Measurements from ENCODE around the gene NFIL3.
A peak's percentile ranks its signal among the peaks of the same experiment; 100 is the strongest.

DNA sequence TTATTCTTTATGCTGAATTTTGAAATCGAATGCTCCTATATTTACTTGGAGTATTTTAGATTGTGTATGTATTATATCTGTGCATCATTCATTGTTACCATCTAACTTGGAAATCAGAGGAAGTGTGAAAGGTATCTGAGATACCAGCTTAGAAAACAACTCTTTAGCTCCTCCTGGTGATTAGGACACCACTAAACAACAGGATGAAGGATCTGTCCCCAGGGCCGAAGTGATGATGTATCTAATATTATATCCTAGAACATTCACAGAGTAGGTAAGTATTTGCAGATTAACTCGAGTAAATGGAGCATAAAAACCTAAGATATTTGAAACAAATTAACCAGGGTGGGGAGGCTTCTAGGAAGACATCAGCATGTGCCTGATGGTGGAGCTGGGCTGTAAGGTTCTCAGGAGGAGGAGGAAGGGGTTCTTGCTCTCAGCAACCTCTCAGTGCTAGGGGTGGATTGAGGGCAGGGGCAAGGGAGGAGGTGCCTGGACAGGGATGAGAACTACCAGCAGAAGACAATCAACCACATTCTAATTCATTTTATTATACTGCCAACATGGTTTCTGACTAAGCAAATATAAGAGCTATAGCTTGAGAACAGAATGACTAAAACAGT lies 2.6 kb upstream of the NFIL3 start:
- TF ChIP-seq, protein P1, sequence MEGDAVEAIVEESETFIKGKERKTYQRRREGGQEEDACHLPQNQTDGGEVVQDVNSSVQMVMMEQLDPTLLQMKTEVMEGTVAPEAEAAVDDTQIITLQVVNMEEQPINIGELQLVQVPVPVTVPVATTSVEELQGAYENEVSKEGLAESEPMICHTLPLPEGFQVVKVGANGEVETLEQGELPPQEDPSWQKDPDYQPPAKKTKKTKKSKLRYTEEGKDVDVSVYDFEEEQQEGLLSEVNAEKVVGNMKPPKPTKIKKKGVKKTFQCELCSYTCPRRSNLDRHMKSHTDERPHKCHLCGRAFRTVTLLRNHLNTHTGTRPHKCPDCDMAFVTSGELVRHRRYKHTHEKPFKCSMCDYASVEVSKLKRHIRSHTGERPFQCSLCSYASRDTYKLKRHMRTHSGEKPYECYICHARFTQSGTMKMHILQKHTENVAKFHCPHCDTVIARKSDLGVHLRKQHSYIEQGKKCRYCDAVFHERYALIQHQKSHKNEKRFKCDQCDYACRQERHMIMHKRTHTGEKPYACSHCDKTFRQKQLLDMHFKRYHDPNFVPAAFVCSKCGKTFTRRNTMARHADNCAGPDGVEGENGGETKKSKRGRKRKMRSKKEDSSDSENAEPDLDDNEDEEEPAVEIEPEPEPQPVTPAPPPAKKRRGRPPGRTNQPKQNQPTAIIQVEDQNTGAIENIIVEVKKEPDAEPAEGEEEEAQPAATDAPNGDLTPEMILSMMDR (IDR thresholded peaks at IDR 0.05; ENCODE audit: insufficient read depth, low read length, poor library complexity, severe bottlenecking) = peak; percentile 57
- no peak for TF ChIP-seq EZH2phosphoT487 (conservative IDR thresholded peaks at IDR 0.05; ENCODE audit: low read length)
